Liver (tissue), 3 donors: Measurements from ENCODE around the gene MRPS11.

ENCODE experiments used
- FOXA2 ChIP-seq: IDR thresholded peaks from 2 replicates; pipeline ENCODE4 v1.6.1; 2016; ENCODE audit warnings: antibody characterized with exemption
- GABPA ChIP-seq, 2 donors: IDR thresholded peaks in 1 of 2; conservative IDR thresholded peaks in 1 of 2; 2 replicates each; pipeline ENCODE4 v1.6.1; 2016; ENCODE audit warnings: antibody characterized with exemption in 2 of 2, mild to moderate bottlenecking in 1 of 2, moderate library complexity in 1 of 2
- TAF1 ChIP-seq: conservative IDR thresholded peaks from 2 replicates; pipeline ENCODE4 v1.6.1; 2016; ENCODE audit warnings: antibody characterized with exemption, mild to moderate bottlenecking
- TF ChIP-seq, protein P1 (sequence below): IDR thresholded peaks from 2 replicates; pipeline ENCODE4 v1.6.1; 2016; ENCODE audit warnings: antibody characterized with exemption, mild to moderate bottlenecking
- TF ChIP-seq, protein P2 (sequence below): fragments of 150-350 bp; IDR thresholded peaks from 2 replicates; pipeline ENCODE4 v1.5.1; 2017; ENCODE audit warnings: improper control_type of control experiment, low read depth, low read length; ENCODE audit not compliant: missing input control
- donor health status: healthy.
- donor health status: healthy.

DNA sequence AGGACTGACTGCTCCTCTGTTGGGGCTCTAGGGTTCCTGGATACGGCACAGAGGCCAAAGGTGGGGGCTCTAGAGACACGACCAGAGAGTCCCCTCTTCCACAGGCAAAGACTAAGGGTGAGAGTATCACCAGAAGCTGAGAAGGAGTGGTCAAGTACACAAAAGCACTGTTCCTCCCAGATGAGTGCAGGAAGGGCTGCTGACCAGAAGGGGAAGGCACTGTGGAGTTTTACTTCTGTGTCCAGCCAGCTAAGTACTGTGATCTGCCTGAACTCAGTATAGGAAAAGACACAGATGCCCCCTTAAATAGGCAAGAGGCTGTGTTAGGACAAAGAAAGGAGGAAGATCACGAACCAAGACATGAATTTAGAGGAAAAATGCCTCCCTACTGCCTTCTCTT, 11.7 kb downstream of the MRPS11 start:
- TF ChIP-seq, protein P1, sequence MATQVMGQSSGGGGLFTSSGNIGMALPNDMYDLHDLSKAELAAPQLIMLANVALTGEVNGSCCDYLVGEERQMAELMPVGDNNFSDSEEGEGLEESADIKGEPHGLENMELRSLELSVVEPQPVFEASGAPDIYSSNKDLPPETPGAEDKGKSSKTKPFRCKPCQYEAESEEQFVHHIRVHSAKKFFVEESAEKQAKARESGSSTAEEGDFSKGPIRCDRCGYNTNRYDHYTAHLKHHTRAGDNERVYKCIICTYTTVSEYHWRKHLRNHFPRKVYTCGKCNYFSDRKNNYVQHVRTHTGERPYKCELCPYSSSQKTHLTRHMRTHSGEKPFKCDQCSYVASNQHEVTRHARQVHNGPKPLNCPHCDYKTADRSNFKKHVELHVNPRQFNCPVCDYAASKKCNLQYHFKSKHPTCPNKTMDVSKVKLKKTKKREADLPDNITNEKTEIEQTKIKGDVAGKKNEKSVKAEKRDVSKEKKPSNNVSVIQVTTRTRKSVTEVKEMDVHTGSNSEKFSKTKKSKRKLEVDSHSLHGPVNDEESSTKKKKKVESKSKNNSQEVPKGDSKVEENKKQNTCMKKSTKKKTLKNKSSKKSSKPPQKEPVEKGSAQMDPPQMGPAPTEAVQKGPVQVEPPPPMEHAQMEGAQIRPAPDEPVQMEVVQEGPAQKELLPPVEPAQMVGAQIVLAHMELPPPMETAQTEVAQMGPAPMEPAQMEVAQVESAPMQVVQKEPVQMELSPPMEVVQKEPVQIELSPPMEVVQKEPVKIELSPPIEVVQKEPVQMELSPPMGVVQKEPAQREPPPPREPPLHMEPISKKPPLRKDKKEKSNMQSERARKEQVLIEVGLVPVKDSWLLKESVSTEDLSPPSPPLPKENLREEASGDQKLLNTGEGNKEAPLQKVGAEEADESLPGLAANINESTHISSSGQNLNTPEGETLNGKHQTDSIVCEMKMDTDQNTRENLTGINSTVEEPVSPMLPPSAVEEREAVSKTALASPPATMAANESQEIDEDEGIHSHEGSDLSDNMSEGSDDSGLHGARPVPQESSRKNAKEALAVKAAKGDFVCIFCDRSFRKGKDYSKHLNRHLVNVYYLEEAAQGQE, result no peak
- no peak for TF ChIP-seq TAF1
- TF ChIP-seq, protein P2, sequence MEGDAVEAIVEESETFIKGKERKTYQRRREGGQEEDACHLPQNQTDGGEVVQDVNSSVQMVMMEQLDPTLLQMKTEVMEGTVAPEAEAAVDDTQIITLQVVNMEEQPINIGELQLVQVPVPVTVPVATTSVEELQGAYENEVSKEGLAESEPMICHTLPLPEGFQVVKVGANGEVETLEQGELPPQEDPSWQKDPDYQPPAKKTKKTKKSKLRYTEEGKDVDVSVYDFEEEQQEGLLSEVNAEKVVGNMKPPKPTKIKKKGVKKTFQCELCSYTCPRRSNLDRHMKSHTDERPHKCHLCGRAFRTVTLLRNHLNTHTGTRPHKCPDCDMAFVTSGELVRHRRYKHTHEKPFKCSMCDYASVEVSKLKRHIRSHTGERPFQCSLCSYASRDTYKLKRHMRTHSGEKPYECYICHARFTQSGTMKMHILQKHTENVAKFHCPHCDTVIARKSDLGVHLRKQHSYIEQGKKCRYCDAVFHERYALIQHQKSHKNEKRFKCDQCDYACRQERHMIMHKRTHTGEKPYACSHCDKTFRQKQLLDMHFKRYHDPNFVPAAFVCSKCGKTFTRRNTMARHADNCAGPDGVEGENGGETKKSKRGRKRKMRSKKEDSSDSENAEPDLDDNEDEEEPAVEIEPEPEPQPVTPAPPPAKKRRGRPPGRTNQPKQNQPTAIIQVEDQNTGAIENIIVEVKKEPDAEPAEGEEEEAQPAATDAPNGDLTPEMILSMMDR, result no peak
- no peak for TF ChIP-seq FOXA2
- TF ChIP-seq GABPA (IDR thresholded peaks at IDR 0.05 in 1 of 2, conservative IDR thresholded peaks at IDR 0.05 in 1 of 2), result no peak
